BJ (cell line): ENCODE results near the gene ARHGAP8. TPM values are rescaled to one million over a fixed set of nuclear protein-coding genes. Genes with fewer than 3 reads are reported as not detected.

Experiments used
- CTCF ChIA-PET: fragments of 350-600 bp; formaldehyde crosslinking; extraction: SDS; loops from one replicate; lab custom pipeline; 2021; ENCODE audit warnings: antibody characterized with exemption, inconsistent platforms; lab: Yijun Ruan, JAX
- POLR2A ChIA-PET: fragments of 300-600 bp; sonication (Branson Sonifier 250); formaldehyde crosslinking; extraction: SDS; loops from one replicate; lab custom pipeline; 2021; ENCODE audit warnings: antibody characterized with exemption; lab: Charles Lee
- DNase-seq: peaks from one replicate; pipeline ENCODE4 v3.0.0-alpha.2; 2011; ENCODE audit warnings: low read depth
- H3K27me3 ChIP-seq: 2 replicates; pipeline ENCODE4 v1.6.0; 2011; ENCODE audit warnings: low read length; ENCODE audit not compliant: control insufficient read depth, insufficient read depth
- H3K36me3 ChIP-seq: 2 replicates; pipeline ENCODE4 v1.5.1; 2011; ENCODE audit warnings: low read length; ENCODE audit not compliant: control insufficient read depth, insufficient read depth
- H3K4me3 ChIP-seq: 2 replicates; pipeline ENCODE4 v1.5.1; 2011; ENCODE audit warnings: low read depth, mild to moderate bottlenecking, control low read depth, low read length
- CTCF ChIP-seq: IDR thresholded peaks from 2 replicates; pipeline ENCODE4 v1.5.1; 2011; ENCODE audit warnings: low read depth, mild to moderate bottlenecking, control low read depth, inconsistent platforms, low read length, moderate library complexity; ENCODE audit not compliant: insufficient read depth
- polyA plus RNA-seq: library from polyadenylated mRNA; depleted of rRNA; stranded (reverse); fragments of >200 nt; gene quantifications from 2 replicates; pipeline ENCODE4 v1.2.3, GENCODE V29; 2011

ARHGAP8 gene
- polyA plus RNA-seq, 1 experiment = 0.39 TPM

DNA sequence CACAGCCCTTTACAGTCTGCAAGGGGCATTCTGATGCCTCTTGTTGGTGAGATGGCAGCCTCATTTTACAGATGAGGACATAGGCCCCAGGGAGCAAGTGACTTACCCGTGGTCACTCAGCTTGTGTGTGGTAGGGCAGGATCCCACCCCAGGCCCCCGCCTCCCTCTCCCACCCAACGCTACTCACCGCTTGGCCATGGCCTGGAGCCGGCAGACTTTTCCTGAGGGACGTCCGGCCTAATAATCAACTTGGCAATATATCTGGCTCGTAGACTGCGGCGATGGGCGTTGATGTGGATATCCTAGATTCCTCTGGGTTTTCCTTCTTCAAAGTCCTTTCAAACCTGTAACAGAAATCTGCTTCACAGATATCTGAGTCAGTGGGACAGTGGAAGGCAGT, 57.1 kb downstream of the ARHGAP8 start:
- no peak for TF ChIP-seq CTCF
- Histone ChIP-seq H3K4me3 (no peak overlapping the region), H3K36me3 (no peaks in the 10 kb centered on the region), H3K27me3 (peaks cover 5% of the 10 kb centered on the region)
- ChIA-PET CTCF (interaction anchor here (1.1 kb wide), 1 partner anchor 11 kb away, joined by 3 read pairs; no protein-coding TSS in a partner anchor), POLR2A (no interaction called here)
- DNase-seq = no peak

DNA sequence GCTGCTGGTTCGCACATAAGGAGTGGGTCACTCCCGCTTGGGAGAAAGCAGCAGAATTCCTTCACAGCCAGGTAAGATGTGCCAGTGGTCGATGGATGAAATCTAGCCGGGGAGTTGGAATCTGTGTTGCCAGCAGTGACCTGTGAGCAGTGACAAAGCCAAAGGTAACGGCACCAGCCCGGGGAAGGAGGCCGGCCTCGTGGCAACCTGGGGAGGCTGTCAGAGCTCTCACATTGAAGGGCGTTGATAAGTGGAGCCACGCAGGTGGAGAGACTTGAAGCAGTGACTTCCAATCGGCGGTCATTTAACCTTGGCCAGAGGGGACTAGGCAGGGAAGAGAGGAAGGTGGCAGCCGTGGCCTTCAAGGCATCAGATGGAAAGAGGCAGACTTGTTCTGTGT, 58.8 kb downstream of the ARHGAP8 start:
- DNase-seq = no peak
- no peaks in the 10 kb centered on the region for H3K36me3 ChIP-seq
- no peak for TF ChIP-seq CTCF
- 0 out of 2 replicates have a peak, but pooled peaks cover 2% of the 10 kb centered on the region for H3K27me3 ChIP-seq
- POLR2A ChIA-PET = no interaction called here
- CTCF ChIA-PET = interaction anchor here (1.8 kb wide), 1 partner anchor 8 kb away, joined by 5 read pairs; no protein-coding TSS in a partner anchor
- no peak overlapping the region for H3K4me3 ChIP-seq

GRCh38 chr22:44813416-44813815, 61.0 kb downstream of the ARHGAP8 start:
- H3K36me3 ChIP-seq = no peaks in the 10 kb centered on the region
- ChIA-PET POLR2A (no interaction called here), CTCF (interaction anchor here (1.1 kb wide), 1 partner anchor 10 kb away, joined by 4 read pairs; no protein-coding TSS in a partner anchor)
- no peak for DNase-seq
- 0 out of 2 replicates have a peak, but pooled peaks cover 2% of the 10 kb centered on the region for H3K27me3 ChIP-seq
- no peak overlapping the region for H3K4me3 ChIP-seq
- TF ChIP-seq CTCF = no peak

GRCh38 chr22:44814266-44815098, 62.1 kb downstream of the ARHGAP8 start:
- no peak for DNase-seq
- ChIA-PET POLR2A (no interaction called here), CTCF (interaction anchor here (0.7 to 1.1 kb wide), 2 partner anchors 9 to 11 kb away, joined by 3 to 4 read pairs; no protein-coding TSS in a partner anchor)
- no peak for TF ChIP-seq CTCF
- Histone ChIP-seq H3K36me3 (no peaks in the 10 kb centered on the region), H3K4me3 (no peak overlapping the region), H3K27me3 (0 out of 2 replicates have a peak, but pooled peaks cover 2% of the 10 kb centered on the region)
